GM03348 (cell line): Measurements from ENCODE around the gene SH3RF3.

Source experiments
- DNase-seq: peaks from one replicate; pipeline ENCODE4 v3.0.0; 2012; ENCODE audit warnings: low spot score

Gene SH3RF3

GRCh38 chr2:109288544-109289368 is 159.8 kb downstream of the SH3RF3 start:
- DNase-seq: no peak

GRCh38 chr2:109289504-109290222 is 160.7 kb downstream of the SH3RF3 start:
- DNase-seq: no peak

DNA sequence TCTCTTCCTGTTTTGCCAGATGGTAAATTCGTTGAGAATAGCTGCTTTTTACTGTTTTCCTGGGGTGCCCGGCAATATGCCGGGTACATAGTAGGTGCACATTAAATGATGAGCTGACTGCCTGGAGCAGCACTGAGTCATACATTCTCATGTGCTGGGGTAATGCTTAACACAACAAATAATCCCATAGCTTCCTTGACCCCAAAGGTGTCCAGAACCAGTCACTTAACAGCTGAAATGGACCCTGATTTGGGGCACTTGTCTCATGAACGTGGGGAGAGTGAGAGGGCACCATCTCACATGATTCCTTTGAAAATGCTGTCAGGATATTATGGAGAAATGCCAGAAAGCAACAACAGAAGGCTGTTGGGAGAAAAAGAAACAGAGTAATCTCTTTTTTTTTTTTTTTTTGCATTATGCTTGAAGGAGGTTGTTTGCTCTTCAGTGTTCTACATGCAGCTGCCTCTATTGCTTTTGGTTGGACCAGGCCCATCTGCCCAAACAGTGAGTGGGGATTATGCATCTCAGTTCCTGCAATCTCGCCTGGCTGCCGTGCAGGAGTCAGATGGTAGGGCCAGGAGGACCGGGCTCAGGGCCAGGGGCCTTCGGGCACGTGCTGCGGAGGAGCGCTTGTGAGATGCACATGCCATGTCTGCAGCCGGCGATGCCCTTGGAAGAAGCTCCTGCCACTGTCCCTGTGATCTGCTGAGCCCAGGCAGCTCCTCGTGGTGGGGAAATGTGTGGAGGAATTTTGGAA is 162.1 kb downstream of the SH3RF3 start:
- DNase-seq: no peak

DNA sequence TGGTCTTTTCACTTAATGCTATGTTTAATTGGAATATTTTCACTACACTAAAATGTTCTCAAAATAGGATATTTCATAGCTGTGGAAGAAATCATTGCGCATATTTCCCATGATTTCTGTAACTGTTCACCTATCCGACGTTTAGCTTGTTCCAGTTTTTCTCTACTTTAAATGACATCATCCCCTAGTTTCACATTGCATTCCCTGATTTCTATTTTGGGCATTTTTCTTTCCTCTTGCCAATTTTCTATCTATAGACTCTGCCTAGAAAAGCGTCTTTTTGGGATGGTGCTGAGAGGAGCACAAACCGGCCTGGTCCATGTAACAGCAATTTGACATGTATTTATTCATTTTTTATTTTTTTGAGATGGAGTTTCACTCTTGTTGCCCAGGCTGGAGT is 163.4 kb downstream of the SH3RF3 start:
- no peak for DNase-seq

DNA sequence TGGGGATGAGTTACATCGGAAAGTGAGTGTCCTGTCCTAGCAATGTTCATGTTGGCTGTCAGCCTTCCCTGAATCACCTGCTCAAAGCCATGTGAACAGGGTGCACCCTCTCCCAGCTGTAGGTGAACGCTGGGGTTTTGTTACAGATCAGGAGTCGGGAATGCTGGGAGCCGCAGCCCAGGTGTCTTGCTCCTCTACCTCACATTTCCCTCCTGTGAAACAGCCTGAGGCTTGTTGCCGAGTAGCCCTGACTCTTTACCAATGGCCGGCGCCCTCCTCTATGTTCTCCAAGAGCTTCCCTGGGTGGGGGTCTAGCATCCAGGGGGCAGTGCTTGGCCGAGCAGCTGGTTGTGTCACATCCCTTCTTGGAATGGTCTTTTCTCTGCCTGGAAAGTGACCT is 164.7 kb downstream of the SH3RF3 start:
- no peak for DNase-seq

- DNase-seq: no peak
Measured at GRCh38 chr2:109294523-109294922, 165.5 kb downstream of the SH3RF3 start.

DNA sequence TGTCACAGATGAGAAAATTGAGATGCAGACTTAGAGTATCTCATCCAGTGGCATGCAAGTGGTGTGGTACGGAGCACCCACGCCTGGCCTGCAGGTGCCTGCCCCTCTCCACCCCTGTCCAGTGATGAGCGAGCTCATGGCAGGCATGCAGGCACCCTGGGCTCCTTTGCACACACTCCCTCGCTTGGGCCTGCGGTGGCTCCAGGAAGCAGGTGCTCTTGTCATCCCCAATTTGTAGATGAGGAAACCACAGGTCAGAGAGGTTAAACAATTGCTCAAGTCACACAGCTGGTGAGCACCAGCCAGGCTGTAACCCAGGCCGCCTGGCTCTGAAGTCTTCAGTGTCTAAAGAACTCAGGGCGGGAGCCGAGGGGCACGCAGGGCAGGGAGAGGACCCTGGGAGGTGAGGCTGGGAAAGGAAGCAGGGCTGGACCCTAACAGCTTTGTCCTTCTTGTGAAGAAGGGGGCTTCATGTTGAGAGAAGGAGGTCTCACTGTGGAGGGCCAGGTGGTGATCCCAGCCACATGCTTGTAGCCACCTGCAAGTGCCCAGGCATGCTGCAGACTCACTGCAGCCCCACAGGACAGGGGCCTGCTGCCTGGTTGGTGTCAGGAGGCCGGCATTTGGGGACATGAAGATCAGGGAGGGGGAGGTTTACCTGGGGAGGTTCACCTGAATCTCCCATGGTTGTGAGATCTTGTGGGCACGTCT is 166.2 kb downstream of the SH3RF3 start:
- DNase-seq: no peak

- DNase-seq: no peak
Measured at GRCh38 chr2:109295781-109296117, 166.7 kb downstream of the SH3RF3 start.

- DNase-seq: no peak
Measured at GRCh38 chr2:109297566-109298490, 168.8 kb downstream of the SH3RF3 start.

- DNase-seq: no peak
Measured at GRCh38 chr2:109298851-109299250, 169.8 kb downstream of the SH3RF3 start.

DNA sequence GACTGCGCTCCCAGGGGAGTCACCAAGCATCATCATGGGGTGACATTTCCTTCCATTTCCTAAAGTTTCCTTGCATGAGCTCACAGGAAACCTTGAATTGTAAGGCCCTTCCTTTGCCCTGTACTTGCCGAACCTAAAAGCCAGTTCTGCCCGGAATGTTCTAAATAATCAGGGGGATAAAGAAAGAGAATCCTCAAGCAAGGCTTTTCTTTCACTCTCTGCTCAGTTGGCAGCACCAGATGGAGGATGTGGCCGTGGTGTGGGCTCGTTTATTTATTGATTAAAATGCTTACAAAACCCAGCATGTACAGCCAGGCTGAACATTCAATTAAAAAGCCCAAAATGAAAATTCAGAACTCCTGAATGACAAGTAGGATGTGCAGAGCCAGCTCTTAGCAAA is 170.5 kb downstream of the SH3RF3 start:
- DNase-seq: no peak

DNA sequence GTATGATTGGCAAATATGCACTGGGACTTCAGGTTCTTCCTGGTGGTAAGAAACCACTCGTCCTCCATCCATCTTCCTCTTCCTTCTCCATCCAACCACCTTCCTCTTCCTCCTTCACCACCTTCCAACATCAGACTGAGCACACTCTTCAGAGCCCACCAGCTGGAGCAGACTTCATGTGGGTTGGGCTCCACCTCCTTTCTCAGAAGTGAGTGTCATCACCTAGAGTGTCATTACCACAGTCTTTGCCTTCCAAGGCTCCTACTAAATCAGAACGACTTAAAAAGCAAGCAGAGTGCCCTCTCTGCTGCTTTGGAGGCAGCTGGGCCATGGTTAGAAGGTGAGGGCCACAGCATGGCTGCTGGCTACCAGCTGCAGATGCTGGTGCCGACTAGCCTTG is 171.6 kb downstream of the SH3RF3 start:
- DNase-seq: no peak

- no peak for DNase-seq
Measured at GRCh38 chr2:109301746-109302145, 172.7 kb downstream of the SH3RF3 start.

DNA sequence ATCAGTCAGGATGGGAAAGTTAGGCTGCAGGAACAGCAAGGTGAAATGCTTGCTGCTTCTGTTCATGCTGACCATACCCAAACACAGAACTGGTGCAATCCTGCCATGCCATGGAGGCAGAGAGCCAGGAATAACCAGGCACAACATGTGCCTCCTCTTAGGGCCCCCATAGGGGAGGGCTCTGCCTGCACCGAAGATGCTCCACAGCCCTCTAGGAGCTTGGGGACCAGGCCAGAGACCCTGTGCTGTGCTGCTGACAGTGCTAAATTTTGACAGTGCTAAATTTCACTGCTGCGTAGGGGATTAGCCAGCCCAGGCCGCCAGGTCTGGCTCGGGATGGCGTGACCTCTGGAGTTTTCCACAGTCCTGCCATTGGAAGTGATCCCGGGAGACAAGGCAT is 173.3 kb downstream of the SH3RF3 start:
- no peak for DNase-seq

- no peak for DNase-seq
Measured at GRCh38 chr2:109304242-109304641, 175.2 kb downstream of the SH3RF3 start.

- no peak for DNase-seq
Measured at GRCh38 chr2:109304731-109305470, 175.9 kb downstream of the SH3RF3 start.

DNA sequence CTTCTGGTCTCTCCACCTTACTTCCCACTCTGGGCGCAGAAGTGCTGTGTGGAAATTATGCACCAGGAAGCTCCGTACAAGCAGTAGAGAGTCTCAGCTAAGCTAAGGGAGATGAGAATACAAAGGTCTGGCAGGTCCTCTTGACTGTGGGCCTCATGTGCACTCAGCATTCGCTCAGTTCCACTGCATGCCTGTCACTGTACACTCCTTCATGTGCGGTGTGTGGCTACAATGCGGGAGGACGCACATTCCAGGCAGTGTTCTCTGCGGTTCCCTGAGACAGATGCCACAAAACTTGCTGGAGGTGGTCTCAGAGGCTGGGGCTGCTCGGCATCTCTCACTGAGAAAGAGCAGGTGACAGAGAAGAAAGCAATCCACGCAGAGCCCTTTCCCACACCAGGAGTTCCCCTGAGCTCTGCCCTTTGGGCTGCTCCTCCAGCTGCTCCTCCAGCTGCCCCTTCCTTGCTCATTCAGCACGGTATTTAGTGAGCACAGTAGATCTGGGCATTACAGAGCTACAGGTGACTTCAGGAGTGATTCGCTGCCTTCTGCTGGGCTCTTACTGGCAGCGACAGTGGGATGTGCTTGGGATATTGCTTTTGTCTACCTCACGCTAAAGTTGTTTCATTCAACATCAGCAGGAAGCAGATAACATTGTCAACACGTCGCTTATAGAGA is 176.6 kb downstream of the SH3RF3 start:
- no peak for DNase-seq

GRCh38 chr2:109306190-109306589 is 177.2 kb downstream of the SH3RF3 start:
- no peak for DNase-seq

GRCh38 chr2:109311771-109312170 is 182.8 kb downstream of the SH3RF3 start:
- DNase-seq: no peak

- DNase-seq: no peak
Measured at GRCh38 chr2:109312902-109313301, 183.9 kb downstream of the SH3RF3 start.
